Measurements from ENCODE around the gene IMPDH2.

- no peak for TF ChIP-seq CTCF (IDR thresholded peaks at IDR 0.05)
- no peak for TF ChIP-seq POLR2A (IDR thresholded peaks at IDR 0.05)
Observed at GRCh38 chr3:49023775-49024174, 5.4 kb downstream of the IMPDH2 start.

Measured in lower leg skin (tissue), 3 donors.